GM19395 (cell line): ENCODE data around the gene RNASE3.
"Not testable (repeated sequence)": the region's sequence is repeated elsewhere in the genome, so short reads cannot be mapped to it uniquely, and the experiment has no call there.

ENCODE experiments used
- ATAC-seq: cut with Tn5 transposase; IDR thresholded peaks from one replicate; pipeline ENCODE4 v1.9.1; 2021; ENCODE audit warnings: mild to moderate bottlenecking, moderate library complexity; ENCODE audit not compliant: unreplicated experiment

RNASE3 gene

DNA sequence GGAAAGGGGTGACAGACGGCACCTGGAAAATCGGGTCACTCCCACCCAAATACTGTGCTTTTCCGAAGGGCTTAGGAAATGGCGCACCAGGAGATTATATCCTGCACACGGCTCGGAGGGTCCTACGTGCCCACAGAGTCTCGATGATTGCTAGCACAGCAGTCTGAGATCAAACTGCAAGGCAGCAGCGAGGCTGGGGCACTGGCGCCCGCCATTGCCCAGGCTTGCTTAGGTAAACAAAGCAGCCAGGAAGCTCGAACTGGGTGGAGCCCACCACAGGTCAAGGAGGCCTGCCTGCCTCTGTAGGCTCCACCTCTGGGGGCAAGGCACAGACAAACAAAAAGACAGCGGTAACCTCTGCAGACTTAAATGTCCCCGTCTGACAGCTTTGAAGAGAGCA, 19.6 kb downstream of the RNASE3 start:
- ATAC-seq: not testable (repeated sequence)

- not testable (repeated sequence) for ATAC-seq
Observed at GRCh38 chr14:20919038-20919756, 28.0 kb downstream of the RNASE3 start.

GRCh38 chr14:20923766-20924297, 32.6 kb downstream of the RNASE3 start:
- not testable (repeated sequence) for ATAC-seq

GRCh38 chr14:20934148-20934762, 43.1 kb downstream of the RNASE3 start:
- no peak for ATAC-seq

- ATAC-seq: no peak
Observed at GRCh38 chr14:20935303-20935984, 44.3 kb downstream of the RNASE3 start.
